ENCODE data around the gene RHOV.
"Not testable (repeated sequence)": the region's sequence is repeated elsewhere in the genome, so short reads cannot be mapped to it uniquely, and the experiment has no call there.

Gene RHOV

DNA sequence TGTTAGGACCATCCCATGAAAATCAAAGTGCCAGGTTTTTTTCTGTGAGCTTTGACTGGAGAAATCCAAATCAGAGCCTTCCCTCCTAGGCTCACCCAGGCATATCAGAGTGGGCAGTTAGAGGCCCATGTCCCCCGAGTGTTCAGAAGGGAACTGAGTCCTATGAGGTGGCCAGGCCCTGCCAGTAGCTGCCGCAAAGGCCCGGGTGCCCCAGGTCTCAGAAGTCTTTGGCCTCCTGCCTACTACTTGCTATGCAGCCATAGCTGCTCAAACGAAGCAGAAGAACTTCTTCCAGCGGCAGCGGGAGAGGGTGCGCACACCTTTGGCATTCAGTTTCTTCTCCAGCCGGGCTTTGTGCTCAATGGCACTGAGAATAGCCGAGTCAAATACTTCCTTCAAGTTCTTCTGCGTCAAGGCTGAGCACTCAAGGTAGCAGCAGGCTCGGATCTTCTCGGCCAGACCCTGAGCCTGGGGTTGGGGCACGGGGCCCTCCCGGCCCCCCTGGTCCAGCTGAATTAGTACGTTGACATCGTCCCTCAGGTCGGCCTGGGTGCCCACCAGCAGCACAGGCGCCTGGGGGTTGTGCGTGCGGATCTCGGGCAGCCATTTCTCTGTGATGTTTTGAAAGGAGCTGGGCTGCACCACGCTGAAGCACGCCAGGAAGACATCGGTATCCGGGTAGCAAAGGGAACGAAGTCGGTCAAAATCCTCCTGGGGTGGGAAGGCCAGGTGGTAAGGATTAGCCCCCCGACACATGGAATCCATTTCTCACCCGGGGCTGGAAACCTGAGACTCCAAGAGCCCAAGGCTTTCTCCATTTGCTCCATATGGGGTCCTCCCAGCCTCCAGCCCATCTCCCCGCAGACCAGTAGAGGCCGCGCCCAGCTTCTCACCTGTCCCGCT lies 992 bp downstream of the RHOV start:
- no peak for DNase-seq (ENCODE audit: low read depth)

- no peak for DNase-seq (ENCODE audit: low read depth)
Measured at GRCh38 chr15:40871749-40872617, 2.1 kb downstream of the RHOV start.

DNA sequence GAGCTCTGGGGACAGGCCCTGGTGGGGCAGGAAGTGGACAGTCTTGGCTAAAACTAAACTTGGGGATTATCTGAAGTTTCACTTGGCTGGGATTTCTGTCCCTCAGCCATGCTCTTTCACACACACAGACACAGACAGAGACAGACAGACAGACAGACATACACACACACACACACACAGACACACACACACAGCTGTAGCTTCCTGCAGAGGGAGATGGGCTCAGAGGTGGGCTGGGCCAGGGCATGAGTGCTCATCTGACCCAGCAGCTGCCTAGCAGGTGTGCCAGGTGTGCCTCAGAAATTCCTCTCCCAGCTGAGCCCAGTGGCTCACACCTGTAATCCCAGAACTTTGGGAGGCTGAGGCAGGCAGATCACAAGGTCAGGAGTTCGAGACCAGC lies 3.3 kb downstream of the RHOV start:
- no peak for DNase-seq (ENCODE audit: low read depth)

DNA sequence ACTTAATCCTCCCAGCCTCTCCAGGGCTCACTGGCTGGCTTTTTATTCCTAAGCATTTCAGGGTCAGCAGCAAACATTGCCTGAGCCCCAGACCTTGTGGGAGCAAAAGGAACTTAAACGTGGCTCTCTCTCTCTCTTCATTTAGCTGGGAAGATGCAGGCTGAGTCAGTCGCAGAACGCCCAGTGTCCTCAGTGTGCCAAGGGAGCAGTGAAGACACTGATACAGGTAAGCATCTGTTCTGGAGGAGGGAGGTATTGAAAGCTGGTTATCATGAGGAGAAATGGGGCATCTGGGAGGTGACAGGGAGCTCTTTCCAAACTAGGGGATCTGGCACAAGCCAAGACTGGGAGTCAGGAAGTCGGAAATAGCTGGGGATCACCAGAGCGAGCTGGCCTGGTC lies 4.3 kb downstream of the RHOV start:
- no peak for DNase-seq (ENCODE audit: low read depth)

DNA sequence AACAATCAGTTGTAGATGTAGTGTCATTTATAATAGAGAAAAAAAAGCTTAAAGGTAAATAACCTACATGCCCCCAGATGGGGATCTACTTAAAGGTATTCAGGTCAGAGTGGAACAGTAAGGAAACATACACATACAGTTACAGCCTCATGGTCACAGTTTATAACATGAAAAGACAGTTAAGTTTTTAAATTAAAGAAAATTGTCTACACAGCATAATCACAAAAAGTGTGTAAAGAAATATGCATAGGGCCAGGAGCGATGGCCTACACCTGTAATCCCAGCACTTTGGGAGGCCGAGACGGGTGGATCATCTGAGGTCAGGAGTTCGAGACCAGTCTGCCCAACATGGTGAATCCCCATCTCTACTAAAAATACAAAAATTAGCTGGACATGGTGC lies 6.8 kb downstream of the RHOV start:
- DNase-seq (ENCODE audit: low read depth): no peak

GRCh38 chr15:40863660-40864270 lies 10.3 kb downstream of the RHOV start:
- DNase-seq (ENCODE audit: low read depth): no peak

DNA sequence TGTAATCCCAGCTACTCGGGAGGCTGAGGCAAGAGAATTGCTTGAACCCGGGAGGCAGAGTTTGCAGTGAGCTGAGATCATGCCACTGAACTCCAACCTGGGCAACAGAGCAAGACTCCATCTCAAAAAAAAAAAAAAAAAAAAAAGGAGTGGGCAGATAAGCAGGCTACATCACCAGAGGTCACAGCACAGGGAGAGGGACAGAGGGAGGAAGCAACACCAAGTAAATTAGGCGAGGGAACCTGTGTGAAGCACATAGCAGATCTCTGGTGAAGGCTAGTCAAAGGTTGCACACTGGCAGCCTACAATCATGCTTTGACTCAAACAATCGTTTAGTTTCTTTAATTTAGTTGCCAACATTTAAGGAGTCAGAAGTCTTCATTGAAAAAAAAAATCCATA lies 12.9 kb downstream of the RHOV start:
- DNase-seq (ENCODE audit: low read depth): not testable (repeated sequence)

DNA sequence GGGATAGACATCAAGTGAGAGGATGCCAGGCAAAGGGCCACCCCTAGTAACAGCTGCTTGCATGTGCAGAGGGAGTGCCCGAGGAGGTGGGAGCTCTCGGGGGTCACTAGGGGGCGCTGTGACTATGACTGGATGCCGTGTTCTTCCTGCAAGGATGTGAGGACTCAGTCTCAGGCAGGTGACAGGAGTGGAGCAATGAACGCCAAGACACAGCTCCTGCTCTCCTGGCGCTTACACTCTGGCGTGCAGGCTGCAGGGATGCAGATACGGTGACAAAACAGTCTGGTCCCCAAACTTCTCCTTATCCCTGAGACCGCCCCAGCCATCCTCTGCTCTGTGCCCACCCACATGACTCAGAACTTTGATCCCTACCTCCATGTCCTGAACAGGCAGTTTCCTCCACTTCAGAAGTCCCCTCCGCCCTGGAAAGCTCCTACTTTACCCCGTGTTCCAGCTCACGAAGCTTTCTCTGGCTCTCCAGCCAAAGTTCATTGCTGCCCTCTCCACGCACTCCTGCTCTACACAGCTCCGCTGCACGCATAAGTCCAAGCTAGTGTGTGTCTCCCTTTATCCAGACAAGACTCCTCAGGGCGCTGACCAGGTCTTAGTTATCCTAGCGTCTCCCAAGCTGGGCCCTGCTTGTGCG lies 14.7 kb downstream of the RHOV start:
- DNase-seq (ENCODE audit: low read depth): peak; percentile 68

GRCh38 chr15:40858706-40859105 lies 15.3 kb downstream of the RHOV start:
- DNase-seq (ENCODE audit: low read depth): no peak

GRCh38 chr15:40857601-40858341 lies 16.3 kb downstream of the RHOV start:
- DNase-seq (ENCODE audit: low read depth): peak; percentile 55

GRCh38 chr15:40856746-40857145 lies 17.3 kb downstream of the RHOV start:
- no peak for DNase-seq (ENCODE audit: low read depth)

- no peak for DNase-seq (ENCODE audit: low read depth)
Measured at GRCh38 chr15:40855706-40856234, 18.3 kb downstream of the RHOV start.

DNA sequence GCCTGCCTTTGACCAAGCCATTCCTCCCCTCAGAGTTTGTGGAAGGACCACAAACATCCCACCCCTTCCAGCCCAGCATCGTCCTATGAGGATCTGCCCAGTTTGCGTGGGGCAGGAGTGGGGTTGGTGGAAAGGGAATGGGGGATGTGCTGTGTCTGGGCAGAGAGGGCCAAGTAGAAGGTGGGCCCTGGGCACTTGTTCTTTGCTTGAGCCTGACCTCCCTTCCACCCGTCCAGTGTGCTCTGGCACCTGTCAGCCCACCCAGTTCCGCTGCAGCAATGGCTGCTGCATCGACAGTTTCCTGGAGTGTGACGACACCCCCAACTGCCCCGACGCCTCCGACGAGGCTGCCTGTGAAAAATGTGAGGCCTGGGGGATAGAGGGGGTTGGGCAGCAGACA lies 19.9 kb downstream of the RHOV start:
- no peak for DNase-seq (ENCODE audit: low read depth)

GRCh38 chr15:40853241-40853890 lies 20.7 kb downstream of the RHOV start:
- no peak for DNase-seq (ENCODE audit: low read depth)

- DNase-seq (ENCODE audit: low read depth): no peak
Measured at GRCh38 chr15:40852529-40852928, 21.5 kb downstream of the RHOV start.

- DNase-seq (ENCODE audit: low read depth): no peak
Measured at GRCh38 chr15:40850576-40851112, 23.4 kb downstream of the RHOV start.

- no peak for DNase-seq (ENCODE audit: low read depth)
Measured at GRCh38 chr15:40847223-40847961, 26.6 kb downstream of the RHOV start.

GRCh38 chr15:40846841-40847222 lies 27.2 kb downstream of the RHOV start:
- no peak for DNase-seq (ENCODE audit: low read depth)

GRCh38 chr15:40845511-40846284 lies 28.3 kb downstream of the RHOV start:
- no peak for DNase-seq (ENCODE audit: low read depth)
